GM23248 (cell line): Measurements from ENCODE around the gene C13orf42. TPM values are rescaled to one million over a fixed set of nuclear protein-coding genes. Genes with fewer than 3 reads are reported as not detected.

Source experiments
- DNase-seq: peaks from one replicate; pipeline ENCODE4 v3.0.0-alpha.2; 2015
- H2AFZ ChIP-seq: fragments of 200-600 bp; sonication (generic); 2 replicates; pipeline ENCODE4 v1.6.1; 2016; ENCODE audit warnings: antibody characterized with exemption
- H3F3A ChIP-seq: fragments of 200-600 bp; sonication (generic); 2 replicates; pipeline ENCODE4 v1.6.1; 2016; ENCODE audit warnings: mild to moderate bottlenecking, antibody characterized with exemption, mixed run types; ENCODE audit not compliant: insufficient read depth
- H3K27ac ChIP-seq: fragments of 200-600 bp; sonication (generic); 2 replicates; pipeline ENCODE4 v1.5.1; 2016; ENCODE audit warnings: mild to moderate bottlenecking
- H3K27me3 ChIP-seq: fragments of 200-600 bp; sonication (generic); replicated peaks from 2 replicates; pipeline ENCODE4 v1.6.1; 2016; ENCODE audit warnings: mild to moderate bottlenecking; ENCODE audit not compliant: insufficient read depth
- H3K36me3 ChIP-seq: fragments of 200-600 bp; sonication (generic); 2 replicates; pipeline ENCODE4 v1.6.1; 2016; ENCODE audit warnings: low read depth, mild to moderate bottlenecking
- H3K4me1 ChIP-seq: fragments of 200-600 bp; sonication (generic); 2 replicates; pipeline ENCODE4 v1.6.1; 2016; ENCODE audit warnings: mild to moderate bottlenecking; ENCODE audit not compliant: insufficient read depth
- H3K4me2 ChIP-seq: fragments of 200-600 bp; sonication (generic); one replicate; pipeline ENCODE4 v1.6.1; 2016; ENCODE audit warnings: mild to moderate bottlenecking; ENCODE audit not compliant: unreplicated experiment
- H3K4me3 ChIP-seq: fragments of 200-600 bp; sonication (generic); 2 replicates; pipeline ENCODE4 v1.5.1; 2016; ENCODE audit warnings: mild to moderate bottlenecking
- H3K79me2 ChIP-seq: fragments of 200-600 bp; sonication (generic); 2 replicates; pipeline ENCODE4 v1.6.1; 2016; ENCODE audit warnings: mild to moderate bottlenecking; ENCODE audit not compliant: insufficient read depth
- H3K9ac ChIP-seq: fragments of 200-600 bp; sonication (generic); 2 replicates; pipeline ENCODE4 v1.6.1; 2016; ENCODE audit warnings: mild to moderate bottlenecking
- H3K9me2 ChIP-seq: fragments of 200-600 bp; sonication (generic); 2 replicates; pipeline ENCODE4 v1.6.1; 2016; ENCODE audit warnings: mixed run types, mild to moderate bottlenecking, moderate library complexity; ENCODE audit not compliant: insufficient read depth
- H3K9me3 ChIP-seq: fragments of 200-600 bp; sonication (generic); one replicate; pipeline ENCODE4 v1.6.1; 2017; ENCODE audit warnings: low read depth
- H4K20me1 ChIP-seq: fragments of 200-600 bp; sonication (generic); 2 replicates; pipeline ENCODE4 v1.6.0; 2016; ENCODE audit not compliant: insufficient read depth
- EZH2 ChIP-seq: fragments of 200-600 bp; sonication (generic); IDR thresholded peaks from 2 replicates; pipeline ENCODE4 v1.6.1; 2018; ENCODE audit warnings: antibody characterized with exemption, mild to moderate bottlenecking; ENCODE audit not compliant: insufficient read depth, poor library complexity, severe bottlenecking
- EZH2phosphoT487 ChIP-seq: fragments of 200-600 bp; sonication (generic); IDR thresholded peaks from 2 replicates; pipeline ENCODE4 v1.6.1; 2018; ENCODE audit warnings: antibody characterized with exemption, moderate library complexity, mild to moderate bottlenecking, low read depth; ENCODE audit not compliant: insufficient read depth
- WGBS, 2 experiments: methylation state at CpG; one replicate each; pipeline ENCODE4 v1.1.6; 2015 to 2017; ENCODE audit warnings: low lambda C conversion rate in 2 of 2, low coverage in 1 of 2; ENCODE audit errors: missing lambda C conversion rate in 2 of 2; 5-methylcytosine and 5-hydroxymethylcytosine counted together
- in situ Hi-C: fragments of 300-500 bp; cut with MboI; formaldehyde crosslinking; loops from 2 replicates; pipeline ENCODE4 v1.15.0; 2020
- polyA plus RNA-seq: library from polyadenylated mRNA; unstranded; fragments of >200 nt; fragmentation: Nextera tagmentation; extraction: Ambion mirVana; gene quantifications from 2 replicates; pipeline ENCODE4 v1.2.1, GENCODE V29; 2016
- total RNA-seq: library from RNA; depleted of rRNA; stranded (reverse); fragments of >200 nt; shearing (Covaris generic); gene quantifications from 2 replicates; pipeline ENCODE4 v1.2.3, GENCODE V29; 2014

C13orf42 gene
- total and polyA plus RNA-seq, 2 experiments from 2014 or later: not detected

DNA sequence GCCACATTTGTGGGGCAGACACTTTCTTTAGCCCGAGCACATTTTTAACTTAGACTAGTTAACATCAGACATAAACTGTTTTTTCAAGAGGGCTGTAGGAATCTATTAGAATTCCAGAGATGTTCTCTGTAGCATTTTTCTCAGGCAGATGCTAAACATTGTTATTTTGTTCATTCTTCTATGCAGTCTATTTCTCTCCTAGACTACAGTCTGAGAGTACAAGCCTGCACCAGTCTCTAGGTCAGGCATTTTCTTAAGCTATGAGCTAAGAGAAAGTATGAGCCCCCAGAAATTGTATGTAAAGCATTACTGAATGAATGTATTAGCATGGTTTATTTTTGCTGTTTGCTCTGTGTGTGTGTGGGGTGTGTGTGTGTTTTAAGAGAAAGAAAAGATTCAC lies 923 bp upstream of the C13orf42 start:
- in situ Hi-C loops: no loop called here
- no peak for DNase-seq
- no peaks in the 10 kb centered on the region for H4K20me1 ChIP-seq
- no peaks in the 10 kb centered on the region for H3K9me2 ChIP-seq
- no peak overlapping the region for H3K4me2 ChIP-seq
- no peak overlapping the region for H3K4me3 ChIP-seq
- H3K9me3 ChIP-seq: no peaks in the 10 kb centered on the region
- no peak overlapping the region for H3K9ac ChIP-seq
- TF ChIP-seq EZH2: no peak
- H3K79me2 ChIP-seq: no peaks in the 10 kb centered on the region
- H2AFZ ChIP-seq: no peak overlapping the region
- no peaks in the 10 kb centered on the region for H3F3A ChIP-seq
- H3K27ac ChIP-seq: no peak overlapping the region
- no peaks in the 10 kb centered on the region for H3K36me3 ChIP-seq
- no peaks in the 10 kb centered on the region for H3K4me1 ChIP-seq
- WGBS, 2 experiments: 0 to 4% methylated on average over 1 of the region's 1 CpG
- H3K27me3 ChIP-seq: peaks cover 46% of the 10 kb centered on the region

DNA sequence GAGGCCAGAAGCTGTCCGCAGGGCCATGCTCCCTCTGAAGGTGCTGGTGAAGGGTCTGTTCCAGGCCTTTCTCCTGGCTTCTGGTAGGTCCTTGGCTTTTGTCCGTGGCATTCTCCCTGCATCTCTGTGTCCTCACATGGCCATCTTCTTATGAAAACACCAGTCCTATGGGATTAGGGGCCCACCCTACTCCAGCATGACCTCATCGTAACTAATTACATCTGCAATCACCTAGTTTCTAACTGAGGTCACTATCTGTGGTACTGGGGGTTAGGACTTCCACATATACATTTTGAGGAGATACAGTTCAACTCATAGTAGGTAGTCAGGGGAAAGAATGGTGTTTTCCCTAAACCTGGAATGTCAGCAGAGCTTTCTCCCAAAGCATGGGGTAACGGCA lies 3.1 kb downstream of the C13orf42 start:
- Histone ChIP-seq H3K79me2 (no peaks in the 10 kb centered on the region), H3K27ac (no peak overlapping the region), H3K9me3 (no peaks in the 10 kb centered on the region), H2AFZ (no peak overlapping the region), H3F3A (no peaks in the 10 kb centered on the region), H3K36me3 (no peaks in the 10 kb centered on the region), H3K9me2 (no peaks in the 10 kb centered on the region), H4K20me1 (no peaks in the 10 kb centered on the region), H3K4me2 (no peak overlapping the region), H3K4me3 (no peak overlapping the region), H3K4me1 (no peaks in the 10 kb centered on the region), H3K27me3 (peaks cover 64% of the 10 kb centered on the region), H3K9ac (no peak overlapping the region)
- in situ Hi-C loops: no loop called here
- 74 to 75% methylated on average over 4 of the region's 4 CpGs for WGBS, 2 experiments
- TF ChIP-seq EZH2phosphoT487 (no peak), EZH2 (no peak)
- no peak for DNase-seq

DNA sequence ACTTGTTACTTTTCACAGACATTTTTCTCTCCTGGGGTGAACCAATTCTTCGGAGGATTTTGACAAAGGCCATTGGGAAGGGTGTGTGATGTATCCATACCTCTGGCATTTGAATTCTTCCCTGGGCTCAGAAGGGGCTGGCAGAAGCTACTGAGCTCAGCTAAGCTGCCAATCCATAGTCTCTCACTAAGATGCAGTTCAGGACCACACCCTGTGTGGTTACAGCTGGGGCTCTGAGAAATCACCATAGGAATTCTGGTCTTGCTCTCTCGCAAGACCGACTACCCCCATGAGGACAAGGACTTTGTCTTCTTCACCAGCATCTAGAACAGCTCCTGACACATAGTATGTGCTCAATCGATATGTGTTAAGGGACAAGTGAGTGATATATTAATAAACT lies 6.0 kb downstream of the C13orf42 start:
- H3K79me2 ChIP-seq: no peaks in the 10 kb centered on the region
- H3K36me3 ChIP-seq: no peaks in the 10 kb centered on the region
- no peak overlapping the region for H3K9ac ChIP-seq
- TF ChIP-seq EZH2phosphoT487 (no peak), EZH2 (no peak)
- no peak overlapping the region for H3K27ac ChIP-seq
- H3K9me3 ChIP-seq: no peaks in the 10 kb centered on the region
- no peak overlapping the region for H3K4me2 ChIP-seq
- DNase-seq: no peak
- H2AFZ ChIP-seq: no peak overlapping the region
- H3K4me3 ChIP-seq: no peak overlapping the region
- H4K20me1 ChIP-seq: no peaks in the 10 kb centered on the region
- in situ Hi-C loops: no loop called here
- H3K9me2 ChIP-seq: no peaks in the 10 kb centered on the region
- H3F3A ChIP-seq: no peaks in the 10 kb centered on the region
- 72% methylated on average over 4 of the region's 4 CpGs for WGBS, 2 experiments
- no peaks in the 10 kb centered on the region for H3K4me1 ChIP-seq
- peaks cover 57% of the 10 kb centered on the region for H3K27me3 ChIP-seq

DNA sequence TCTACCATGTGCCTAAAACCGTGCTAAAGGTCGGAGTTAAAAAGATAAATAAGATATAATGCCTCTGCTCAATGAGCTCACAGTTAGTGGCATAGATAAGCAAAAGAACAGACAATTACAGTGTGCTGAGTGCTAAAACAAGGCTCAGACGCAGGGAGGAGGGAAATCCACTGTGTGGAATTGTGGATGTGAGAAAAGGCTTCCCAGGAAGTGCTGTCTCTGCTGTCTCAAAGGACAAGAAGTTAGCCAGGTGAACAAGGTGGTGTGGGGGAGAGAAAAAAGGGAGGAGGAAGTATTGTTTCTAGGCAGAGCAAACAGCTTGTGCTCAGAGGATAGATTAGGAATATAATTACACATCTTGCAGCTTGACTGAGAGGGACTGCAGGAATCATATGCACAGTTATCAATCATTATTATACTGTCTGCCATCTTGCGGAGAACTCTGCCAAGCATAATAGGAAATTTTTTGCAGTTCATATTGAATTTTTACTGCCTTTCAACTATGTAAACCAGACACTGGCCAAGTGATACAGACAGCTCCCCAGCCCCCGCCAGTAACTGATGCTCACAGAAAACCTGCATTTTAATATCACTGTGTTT lies 9.3 kb downstream of the C13orf42 start:
- Histone ChIP-seq H3K27me3 (peaks cover 68% of the 10 kb centered on the region), H3K9ac (no peak overlapping the region), H3K27ac (no peak overlapping the region), H3K79me2 (no peaks in the 10 kb centered on the region), H3K9me2 (no peaks in the 10 kb centered on the region), H2AFZ (no peak overlapping the region), H3K4me2 (no peak overlapping the region), H4K20me1 (no peaks in the 10 kb centered on the region), H3K4me1 (no peaks in the 10 kb centered on the region), H3K9me3 (no peaks in the 10 kb centered on the region), H3K36me3 (no peaks in the 10 kb centered on the region), H3F3A (no peaks in the 10 kb centered on the region), H3K4me3 (no peak overlapping the region)
- TF ChIP-seq EZH2phosphoT487 (no peak), EZH2 (no peak)
- DNase-seq: no peak
- in situ Hi-C loops: no loop called here
- 35 to 39% methylated on average over 5 of the region's 5 CpGs for WGBS, 2 experiments
